Prostate gland (tissue), 2 donors: ENCODE results near the gene NRXN3. TPM values are rescaled to one million over a fixed set of nuclear protein-coding genes. Genes with fewer than 3 reads are reported as not detected.

Experiments used
- DNase-seq: peaks from one replicate; pipeline ENCODE4 v3.0.0-alpha.2; 2019; ENCODE audit warnings: low spot score
- H3K27ac ChIP-seq, 2 donors: fragments of 200-600 bp; sonication (generic); 2 replicates each; pipeline ENCODE4 v1.5.1; 2017 to 2019
- H3K27me3 ChIP-seq: fragments of 200-600 bp; sonication (generic); replicated peaks from 2 replicates; pipeline ENCODE4 v1.5.1; 2019; ENCODE audit not compliant: insufficient read depth
- H3K36me3 ChIP-seq, 2 donors: fragments of 200-600 bp; sonication (generic); 1 replicate in 1 of 2; 2 replicates in 1 of 2; pipeline versions ENCODE4 v1.5.1 to v1.8.1; 2017 to 2019
- H3K4me1 ChIP-seq: fragments of 200-600 bp; sonication (generic); replicated peaks from 2 replicates; pipeline ENCODE4 v1.5.1; 2019
- H3K4me3 ChIP-seq, 2 donors: fragments of 200-600 bp; sonication (generic); 2 replicates each; pipeline ENCODE4 v1.5.1; 2017 to 2019
- H3K9me3 ChIP-seq: fragments of 200-600 bp; sonication (generic); 2 replicates; pipeline ENCODE4 v1.5.1; 2017
- POLR2A ChIP-seq: fragments of 450-650 bp; IDR thresholded peaks from one replicate; pipeline ENCODE4 v1.6.1; 2016; ENCODE audit warnings: antibody characterized with exemption, mild to moderate bottlenecking
- POLR2AphosphoS5 ChIP-seq: sonication (generic); formaldehyde crosslinking; IDR thresholded peaks from one replicate; pipeline ENCODE4 v1.6.1; 2017; ENCODE audit warnings: antibody characterized with exemption
- WGBS: methylation state at CpG from one replicate; pipeline ENCODE4 v1.1.5; 2018; 5-methylcytosine and 5-hydroxymethylcytosine counted together
- intact Hi-C: fragments of 100-400 bp; cut with DNase I; formaldehyde crosslinking; loops from one replicate; pipeline ENCODE4 v1.14.2; 2022
- total RNA-seq, 2 donors: library from RNA; depleted of rRNA; stranded (reverse); fragments of >200 nt; gene quantifications; one replicate each; pipeline ENCODE4 v1.1.0, GENCODE V29; 2016
- TF ChIP-seq, protein P1 (sequence below), 4 experiments: fragments of 200-600 bp in 2 of 4; fragments of 450-650 bp in 2 of 4; sonication (generic) in 2 of 4; IDR thresholded peaks; 1 replicate in 3 of 4; 2 replicates in 1 of 4; pipeline ENCODE4 v1.5.1; 2016 to 2019; ENCODE audit warnings: antibody characterized with exemption in 4 of 4, mild to moderate bottlenecking in 2 of 4, moderate library complexity in 2 of 4

Gene NRXN3
- total RNA-seq, 2 donors from 2014 or later, result 6.6 to 8.2 TPM

DNA sequence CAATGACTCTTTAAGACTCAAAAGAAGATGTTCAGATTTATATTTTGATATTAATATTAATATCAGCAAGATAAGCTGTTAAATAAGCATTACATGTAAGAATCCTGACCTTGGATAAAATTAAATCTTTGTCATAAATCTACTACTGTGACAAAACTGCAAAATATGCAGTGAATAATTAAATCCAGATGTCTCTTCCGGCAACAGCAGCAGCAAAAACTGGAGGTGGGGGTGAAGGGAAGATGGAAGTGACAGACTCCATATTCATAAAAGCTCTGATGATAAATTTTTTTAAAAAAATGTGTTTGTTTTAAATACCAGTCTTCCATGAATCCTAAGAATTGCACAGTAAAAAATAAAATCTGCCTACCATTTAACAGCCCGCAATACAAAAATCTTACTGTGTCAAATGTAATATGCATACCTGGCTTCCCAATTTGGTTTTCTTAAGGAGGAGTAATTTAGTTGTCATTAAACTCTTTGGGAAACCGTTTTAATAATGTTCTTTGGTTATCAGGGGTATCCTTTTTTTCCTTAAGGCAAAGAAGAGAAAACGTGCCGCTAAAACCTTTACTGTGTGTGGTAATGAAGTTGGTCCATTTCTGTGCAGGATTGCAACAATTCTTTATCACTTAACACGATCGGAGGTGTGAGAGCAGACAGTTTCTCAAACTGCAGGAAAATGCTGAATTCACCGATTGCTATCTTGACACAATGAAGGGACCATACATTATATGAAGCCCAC lies 1562.9 kb downstream of the NRXN3 start:
- no peaks in the 10 kb centered on the region for H3K9me3 ChIP-seq
- no peak overlapping the region for H3K27ac ChIP-seq
- no peaks in the 10 kb centered on the region for H3K4me1 ChIP-seq
- no peak for DNase-seq
- intact Hi-C loops, result no loop called here
- no peaks in the 10 kb centered on the region for H3K27me3 ChIP-seq
- no peak for TF ChIP-seq POLR2A
- TF ChIP-seq, protein P1, sequence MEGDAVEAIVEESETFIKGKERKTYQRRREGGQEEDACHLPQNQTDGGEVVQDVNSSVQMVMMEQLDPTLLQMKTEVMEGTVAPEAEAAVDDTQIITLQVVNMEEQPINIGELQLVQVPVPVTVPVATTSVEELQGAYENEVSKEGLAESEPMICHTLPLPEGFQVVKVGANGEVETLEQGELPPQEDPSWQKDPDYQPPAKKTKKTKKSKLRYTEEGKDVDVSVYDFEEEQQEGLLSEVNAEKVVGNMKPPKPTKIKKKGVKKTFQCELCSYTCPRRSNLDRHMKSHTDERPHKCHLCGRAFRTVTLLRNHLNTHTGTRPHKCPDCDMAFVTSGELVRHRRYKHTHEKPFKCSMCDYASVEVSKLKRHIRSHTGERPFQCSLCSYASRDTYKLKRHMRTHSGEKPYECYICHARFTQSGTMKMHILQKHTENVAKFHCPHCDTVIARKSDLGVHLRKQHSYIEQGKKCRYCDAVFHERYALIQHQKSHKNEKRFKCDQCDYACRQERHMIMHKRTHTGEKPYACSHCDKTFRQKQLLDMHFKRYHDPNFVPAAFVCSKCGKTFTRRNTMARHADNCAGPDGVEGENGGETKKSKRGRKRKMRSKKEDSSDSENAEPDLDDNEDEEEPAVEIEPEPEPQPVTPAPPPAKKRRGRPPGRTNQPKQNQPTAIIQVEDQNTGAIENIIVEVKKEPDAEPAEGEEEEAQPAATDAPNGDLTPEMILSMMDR (IDR thresholded peaks at IDR 0.05), result no peak
- H3K36me3 ChIP-seq, result no peaks in the 10 kb centered on the region
- no peak overlapping the region for H3K4me3 ChIP-seq
- WGBS, result 78% methylated on average over 8 of the region's 8 CpGs

DNA sequence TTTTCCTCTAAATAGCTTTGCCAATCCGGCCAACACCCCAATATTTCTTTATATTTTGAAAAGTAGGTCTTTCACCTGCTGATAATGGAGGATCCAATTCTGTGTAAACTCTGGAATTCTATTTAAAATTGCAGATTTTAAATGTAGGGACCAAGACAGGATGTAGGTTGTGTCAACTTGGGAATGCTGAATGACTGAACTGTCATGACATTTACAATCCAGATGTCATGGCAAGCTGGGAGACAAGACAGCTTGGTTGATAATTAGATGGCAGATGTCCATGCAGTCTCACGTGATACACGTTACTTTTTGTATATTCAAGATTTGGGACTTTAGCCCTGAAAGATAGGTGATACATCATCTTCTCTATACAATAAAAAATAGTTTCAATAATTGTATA lies 1564.0 kb downstream of the NRXN3 start:
- H3K27me3 ChIP-seq, result no peaks in the 10 kb centered on the region

DNA sequence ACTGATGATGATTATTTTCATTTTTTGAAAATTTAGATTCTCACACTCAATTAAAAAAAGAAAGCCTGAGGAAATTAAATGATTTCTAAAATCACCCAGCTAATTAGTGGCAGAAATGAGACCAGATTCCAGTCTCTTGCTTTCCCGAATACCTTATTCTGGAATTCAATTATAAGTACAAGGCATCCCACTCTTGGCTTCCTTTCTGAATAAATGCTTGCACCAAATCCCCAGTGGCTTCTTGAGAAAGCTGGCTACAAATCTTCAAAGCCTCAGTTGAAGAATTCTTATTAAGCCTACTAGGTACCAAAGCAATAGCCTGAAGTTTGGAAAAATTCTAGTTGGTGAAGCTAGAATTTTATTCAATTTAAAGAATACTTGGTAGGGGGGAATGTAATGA lies 1564.5 kb downstream of the NRXN3 start:
- TF ChIP-seq POLR2AphosphoS5 (no peak), POLR2A (no peak)
- TF ChIP-seq, protein P1 (IDR thresholded peaks at IDR 0.05), result no peak
- Histone ChIP-seq H3K27ac (no peak overlapping the region), H3K36me3 (no peaks in the 10 kb centered on the region), H3K4me1 (no peaks in the 10 kb centered on the region), H3K4me3 (no peak overlapping the region), H3K27me3 (no peaks in the 10 kb centered on the region), H3K9me3 (no peaks in the 10 kb centered on the region)
- no peak for DNase-seq
- WGBS, result 97% methylated on average over 1 of the region's 1 CpG
- intact Hi-C loops, result no loop called here

More for the DNA sequence above, 1564.0 kb downstream of the NRXN3 start:
- no peaks in the 10 kb centered on the region for H3K36me3 ChIP-seq
- no peak for TF ChIP-seq POLR2A
- TF ChIP-seq, protein P1 (IDR thresholded peaks at IDR 0.05), result no peak
- TF ChIP-seq POLR2AphosphoS5, result no peak
- no peak overlapping the region for H3K4me3 ChIP-seq
- no peaks in the 10 kb centered on the region for H3K9me3 ChIP-seq
- intact Hi-C loops, result no loop called here
- no peaks in the 10 kb centered on the region for H3K4me1 ChIP-seq
- no peak for DNase-seq
- H3K27ac ChIP-seq, result no peak overlapping the region
- WGBS, result 96% methylated on average over 3 of the region's 3 CpGs

DNA sequence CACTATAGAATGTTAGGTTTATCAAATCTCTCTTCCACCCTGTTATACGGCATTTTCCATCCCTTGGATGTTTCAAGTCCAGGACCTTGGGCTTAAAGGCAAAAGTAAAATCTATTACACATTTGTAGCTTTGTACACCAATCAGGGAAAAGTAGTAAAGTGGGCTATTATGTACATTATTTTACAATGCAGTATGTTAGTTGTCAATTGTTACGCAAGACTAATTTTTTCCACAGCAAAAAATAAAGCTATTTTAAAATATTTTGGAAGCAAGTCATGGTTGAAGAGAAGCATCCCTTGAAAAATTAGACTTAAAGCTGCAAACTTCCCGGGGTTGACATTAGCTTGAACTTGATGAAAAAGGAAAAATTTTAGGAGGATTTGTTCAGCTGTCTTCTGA lies 1564.9 kb downstream of the NRXN3 start:
- no peak for TF ChIP-seq POLR2A
- TF ChIP-seq, protein P1 (IDR thresholded peaks at IDR 0.05), result no peak
- TF ChIP-seq POLR2AphosphoS5, result no peak
- WGBS, result 94% methylated on average over 3 of the region's 3 CpGs
- H3K27me3 ChIP-seq, result no peaks in the 10 kb centered on the region
- H3K27ac ChIP-seq, result no peak overlapping the region
- DNase-seq, result no peak
- H3K4me1 ChIP-seq, result no peaks in the 10 kb centered on the region
- intact Hi-C loops, result no loop called here
- H3K9me3 ChIP-seq, result no peaks in the 10 kb centered on the region
- no peak overlapping the region for H3K4me3 ChIP-seq
- H3K36me3 ChIP-seq, result no peaks in the 10 kb centered on the region

DNA sequence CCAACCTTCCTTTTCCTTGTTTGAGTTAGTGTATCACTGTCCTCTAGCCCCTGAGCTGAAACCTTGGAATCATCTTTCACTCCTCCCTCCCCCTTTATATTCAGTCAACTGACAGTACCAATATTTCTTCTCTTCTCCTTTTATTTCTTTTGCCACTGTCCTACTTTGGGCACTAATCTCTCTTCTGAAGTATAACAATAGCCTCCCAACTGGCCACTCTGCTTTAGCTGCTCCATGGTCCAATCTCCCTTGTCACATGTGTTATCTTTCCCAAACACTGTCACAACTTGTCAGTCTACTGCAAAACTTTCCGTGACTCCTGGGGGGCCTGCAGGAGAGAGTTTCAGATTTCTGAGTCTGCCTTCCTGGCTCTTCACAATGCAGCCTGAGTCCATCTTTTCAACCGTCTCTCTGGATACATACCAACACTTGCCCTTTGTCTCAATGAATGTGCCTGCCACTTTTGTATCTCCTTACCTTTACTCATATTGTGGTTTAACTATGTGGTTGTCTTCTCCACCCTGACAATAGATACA lies 1570.0 kb downstream of the NRXN3 start:
- Histone ChIP-seq H3K27ac (no peak overlapping the region), H3K4me1 (no peaks in the 10 kb centered on the region), H3K9me3 (no peaks in the 10 kb centered on the region), H3K27me3 (no peaks in the 10 kb centered on the region), H3K36me3 (no peaks in the 10 kb centered on the region), H3K4me3 (no peak overlapping the region)
- TF ChIP-seq POLR2AphosphoS5, result no peak
- no peak for TF ChIP-seq POLR2A
- TF ChIP-seq, protein P1 (IDR thresholded peaks at IDR 0.05), result no peak
- DNase-seq, result no peak
- WGBS, result 44% methylated on average over 2 of the region's 2 CpGs
- intact Hi-C loops, result no loop called here
